SH-SY5Y (cell line): ENCODE data around the gene SNRPB2.

Source experiments
- GATA2 ChIP-seq: IDR thresholded peaks from 2 replicates; pipeline ENCODE4 v1.6.1; 2011; ENCODE audit warnings: mild to moderate bottlenecking, low read depth, low read length
- GATA3 ChIP-seq: IDR thresholded peaks from 2 replicates; pipeline ENCODE4 v1.6.1; 2011; ENCODE audit warnings: low read depth, mild to moderate bottlenecking, low read length, moderate library complexity

Gene SNRPB2

DNA sequence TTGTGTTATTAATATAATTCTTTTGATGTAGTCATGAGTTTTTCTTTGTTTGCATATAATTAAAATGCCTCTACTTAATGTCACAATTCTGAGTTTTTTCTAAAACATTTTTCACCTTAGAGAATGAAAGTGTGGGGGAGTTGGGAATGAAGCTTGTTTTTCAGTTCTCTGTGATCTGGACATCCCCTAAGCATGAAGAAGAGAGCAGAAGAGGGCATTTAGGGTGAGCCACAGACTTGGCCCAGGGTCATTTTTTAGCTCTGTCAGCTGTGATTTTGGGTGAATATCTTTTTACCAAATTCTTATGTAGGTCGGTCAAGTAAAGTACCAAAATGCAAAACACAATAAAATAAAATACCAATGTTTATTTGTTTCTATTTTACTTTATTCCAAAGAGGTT, 22.3 kb downstream of the SNRPB2 start:
- TF ChIP-seq GATA3 (no peak), GATA2 (no peak)

DNA sequence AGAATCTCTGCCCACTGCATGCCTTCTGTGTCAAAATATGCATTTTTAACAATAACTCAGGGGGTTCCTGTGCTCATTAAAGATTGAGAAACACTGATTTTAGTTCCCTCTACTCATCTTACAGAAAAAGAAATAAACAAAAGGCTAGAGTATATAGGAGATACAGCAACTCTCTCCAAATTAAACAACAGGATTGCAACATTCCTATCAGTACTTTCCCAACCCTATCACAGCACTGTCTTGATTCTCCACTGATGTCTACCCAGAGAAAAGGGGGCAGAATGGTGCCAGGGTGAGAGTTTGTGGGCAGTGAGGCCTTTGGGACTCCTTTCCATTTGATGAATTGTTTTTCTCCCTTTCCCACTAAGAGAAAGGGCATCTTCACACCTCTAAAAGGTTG, 23.1 kb downstream of the SNRPB2 start:
- no peak for TF ChIP-seq GATA2

DNA sequence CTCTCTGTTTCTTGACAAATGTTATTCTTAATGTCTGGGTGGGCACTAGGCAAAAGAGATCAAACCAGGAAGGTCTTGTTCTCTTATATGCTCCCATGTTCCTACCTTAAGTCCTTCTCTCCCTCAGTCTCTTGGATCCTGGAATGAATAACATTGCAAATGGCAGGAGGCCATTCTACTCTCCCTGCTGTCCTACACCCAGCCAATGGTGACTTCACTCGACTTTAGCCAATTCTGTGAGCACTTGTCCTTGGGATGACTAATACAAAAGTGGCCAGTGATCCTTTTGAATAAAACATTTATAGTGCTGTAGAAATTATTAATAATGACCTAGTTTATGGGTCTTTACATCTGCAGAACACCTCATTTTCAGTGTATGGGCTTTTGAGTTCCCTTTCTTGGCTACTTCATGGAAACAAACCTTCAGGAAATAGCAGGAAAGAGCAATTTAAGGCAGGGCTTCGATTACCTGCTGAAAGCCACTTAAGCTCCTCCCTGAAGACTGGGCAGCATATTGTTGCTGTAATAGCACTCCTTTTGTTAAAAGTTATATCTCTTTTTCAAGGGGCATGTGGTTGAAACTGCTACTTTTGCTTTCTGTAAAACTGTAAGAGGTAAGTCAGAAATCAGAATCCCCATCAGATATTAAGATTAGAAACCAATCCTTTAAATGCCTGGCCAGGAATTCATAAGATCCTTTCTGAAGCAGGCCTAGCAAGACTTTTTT, 28.8 kb downstream of the SNRPB2 start:
- TF ChIP-seq GATA3 (no peak), GATA2 (no peak)

DNA sequence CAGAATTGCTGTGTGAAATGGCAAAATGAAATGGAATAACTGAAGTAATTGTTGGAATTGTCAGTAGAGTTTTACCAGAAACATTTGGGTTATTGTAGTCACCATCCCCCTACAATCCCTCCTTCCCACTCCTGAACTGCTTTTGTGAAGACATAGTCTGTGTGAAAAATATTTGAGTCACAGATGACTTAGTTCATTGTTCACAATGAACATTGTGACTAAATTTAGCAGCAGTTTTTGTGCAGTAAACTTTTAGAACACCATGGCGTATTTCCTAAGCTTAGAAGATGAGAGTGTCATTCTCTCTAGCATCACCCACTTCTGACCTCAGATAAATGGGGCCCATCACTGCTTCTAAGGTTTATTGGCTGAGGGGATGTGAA, 29.3 kb downstream of the SNRPB2 start:
- TF ChIP-seq GATA3 (no peak), GATA2 (no peak)

DNA sequence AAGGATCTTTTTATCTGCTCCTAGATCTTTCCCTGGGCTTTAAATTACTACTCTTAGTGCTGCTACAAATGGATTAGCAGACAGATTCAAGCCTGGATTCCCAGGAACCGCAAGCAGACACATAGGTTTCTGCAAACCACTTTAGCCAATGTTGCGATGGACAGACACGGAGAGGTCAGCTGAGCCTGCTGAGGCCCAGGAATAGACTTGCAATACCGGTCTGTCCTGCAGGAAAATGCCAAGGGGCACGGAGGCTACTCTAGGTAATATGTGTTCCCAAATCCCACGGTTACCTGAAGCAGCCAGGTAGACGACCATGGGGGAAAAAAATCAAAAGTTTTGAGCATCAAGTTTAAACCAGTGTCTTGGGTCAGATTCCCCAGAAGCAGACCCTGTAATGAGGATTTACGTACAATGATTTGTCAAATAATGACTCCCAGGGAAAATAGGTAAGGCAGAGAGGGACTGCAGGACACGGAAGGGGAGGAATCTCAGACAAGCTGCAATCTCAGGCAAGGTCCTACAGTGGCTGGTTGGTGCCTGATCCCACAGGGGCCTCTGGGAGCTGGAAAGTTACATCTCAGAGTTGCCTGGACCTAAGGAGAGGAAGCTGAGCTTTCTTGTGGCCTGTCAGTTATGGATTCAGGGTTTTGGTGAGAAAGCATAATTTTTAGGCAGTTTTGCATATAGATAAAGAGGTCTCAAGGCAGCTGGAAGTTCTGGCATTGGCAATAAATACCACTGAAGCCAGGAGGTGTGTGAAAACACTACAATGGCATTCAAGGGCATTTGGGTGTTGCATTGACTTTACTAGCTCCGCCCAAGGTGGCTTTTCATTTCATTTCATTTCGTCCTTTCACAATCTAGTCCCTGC, 30.8 kb downstream of the SNRPB2 start:
- TF ChIP-seq GATA2 (no peak), GATA3 (no peak)

DNA sequence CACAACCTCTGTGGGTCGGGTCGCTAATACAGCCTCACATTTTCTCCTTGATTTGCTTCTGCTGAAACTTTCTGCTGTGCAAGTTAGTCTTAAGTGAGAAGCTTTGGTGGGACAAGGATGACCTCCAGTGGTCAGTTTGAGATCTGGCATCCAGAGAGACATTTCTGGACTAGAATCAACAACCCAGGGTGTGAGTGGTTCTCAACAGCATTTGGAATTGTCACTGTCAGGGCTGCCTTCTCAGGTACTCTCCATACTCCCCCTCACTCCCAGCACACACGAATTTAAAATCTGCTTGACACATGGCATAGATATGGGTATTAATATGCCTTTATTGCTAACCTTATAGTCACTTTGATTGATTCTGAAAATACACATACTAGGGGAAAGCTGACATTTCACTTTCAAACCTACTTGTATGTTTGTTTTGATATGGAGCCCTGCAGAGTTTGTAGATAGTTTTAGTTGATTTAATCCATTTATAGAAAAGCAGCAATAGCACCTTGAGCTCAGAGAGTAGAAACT, 31.5 kb downstream of the SNRPB2 start:
- no peak for TF ChIP-seq GATA2
- no peak for TF ChIP-seq GATA3

DNA sequence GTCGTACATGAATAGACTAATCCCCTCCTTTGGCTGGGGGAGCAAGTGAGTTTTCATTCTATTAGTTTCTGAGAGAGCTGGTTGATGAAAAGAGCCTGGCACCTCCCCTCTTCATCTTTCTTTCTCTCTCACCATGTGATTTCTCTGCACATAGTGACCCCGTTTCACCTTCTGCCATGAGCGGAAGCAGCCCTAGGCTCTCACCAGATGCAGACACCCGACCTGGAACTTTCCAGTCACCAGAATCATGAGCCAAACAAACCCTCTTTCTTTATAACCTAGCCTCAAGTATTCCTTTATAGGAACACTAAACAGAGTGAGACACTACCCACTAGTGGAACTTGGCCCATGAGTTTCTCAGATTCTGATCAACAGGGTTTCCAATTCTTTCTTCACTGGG, 34.7 kb downstream of the SNRPB2 start:
- TF ChIP-seq GATA2 (no peak), GATA3 (no peak)

DNA sequence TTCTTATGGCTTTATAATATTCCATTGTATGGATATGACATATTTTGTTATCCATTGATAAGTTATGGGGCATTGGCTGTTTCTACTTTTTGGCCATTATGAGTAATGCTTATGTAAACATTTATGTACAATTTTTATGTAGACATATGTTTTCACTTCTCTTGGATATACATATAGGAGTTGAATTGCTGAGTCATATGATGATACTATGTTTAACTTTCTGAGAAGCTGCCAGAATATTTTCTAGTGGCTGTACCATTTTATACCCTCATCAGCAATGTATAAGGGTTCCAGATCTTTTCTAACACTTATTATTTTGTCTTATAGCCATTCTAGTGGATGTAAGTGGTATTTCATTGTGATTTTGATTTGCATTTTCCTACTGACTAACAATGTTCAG, 41.4 kb downstream of the SNRPB2 start:
- TF ChIP-seq GATA3 (no peak), GATA2 (no peak)

DNA sequence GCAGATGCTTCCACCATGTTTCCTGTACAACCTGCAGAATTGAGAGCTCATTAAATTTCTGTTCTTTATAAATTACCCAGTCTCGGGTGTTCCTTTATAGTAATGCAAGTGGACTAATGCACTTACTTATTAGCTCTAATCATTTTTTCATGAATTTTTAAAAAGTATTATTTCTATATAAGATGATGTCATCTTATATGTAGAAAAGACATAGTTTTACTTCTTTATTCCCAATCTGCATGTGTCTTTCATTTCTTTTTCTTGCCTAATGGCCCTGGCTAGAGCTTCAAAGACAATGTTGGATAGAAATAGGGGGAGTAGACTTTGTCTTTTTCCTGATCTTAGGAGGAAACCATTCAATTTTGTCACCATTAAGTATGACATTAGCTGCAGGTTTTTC, 46.1 kb downstream of the SNRPB2 start:
- TF ChIP-seq GATA2 (no peak), GATA3 (no peak)

DNA sequence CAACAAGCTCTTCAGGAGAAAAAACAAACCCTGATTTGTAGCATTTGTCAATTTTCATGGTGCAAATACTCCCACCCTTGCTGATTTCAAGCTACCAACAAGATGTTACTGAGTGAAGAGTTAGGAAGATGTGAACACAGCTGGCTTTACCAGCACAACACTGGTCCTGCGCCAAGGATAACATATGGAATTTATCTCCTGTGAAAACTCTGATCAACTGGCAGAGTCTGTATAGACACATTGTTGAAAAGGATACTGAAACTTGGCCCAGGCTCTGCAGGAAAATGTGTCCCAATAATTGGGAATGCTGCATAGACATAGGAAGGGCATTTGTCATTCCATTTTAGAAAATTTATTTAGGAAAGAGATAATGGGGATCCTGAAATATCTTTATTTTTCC, 47.3 kb downstream of the SNRPB2 start:
- TF ChIP-seq GATA2 (no peak), GATA3 (no peak)

DNA sequence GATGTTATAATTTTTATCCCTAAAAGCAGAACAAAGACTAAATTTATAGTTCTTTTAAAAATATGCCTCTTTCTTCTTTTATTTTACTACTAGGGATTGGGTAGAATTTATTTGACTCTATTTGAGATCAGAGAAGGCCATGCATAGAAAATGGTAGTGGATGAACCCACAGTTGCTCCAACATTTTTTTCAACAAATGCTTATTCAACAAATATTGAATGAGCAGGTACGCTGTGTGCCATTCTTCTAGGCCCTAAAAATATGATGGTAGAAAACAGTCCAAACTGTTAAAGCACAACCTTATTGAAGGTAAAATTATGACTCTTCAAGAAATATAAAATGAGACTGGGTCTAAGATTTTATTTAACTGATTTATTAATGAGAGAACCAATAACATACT, 48.3 kb downstream of the SNRPB2 start:
- TF ChIP-seq GATA2 = no peak
- TF ChIP-seq GATA3 = no peak

DNA sequence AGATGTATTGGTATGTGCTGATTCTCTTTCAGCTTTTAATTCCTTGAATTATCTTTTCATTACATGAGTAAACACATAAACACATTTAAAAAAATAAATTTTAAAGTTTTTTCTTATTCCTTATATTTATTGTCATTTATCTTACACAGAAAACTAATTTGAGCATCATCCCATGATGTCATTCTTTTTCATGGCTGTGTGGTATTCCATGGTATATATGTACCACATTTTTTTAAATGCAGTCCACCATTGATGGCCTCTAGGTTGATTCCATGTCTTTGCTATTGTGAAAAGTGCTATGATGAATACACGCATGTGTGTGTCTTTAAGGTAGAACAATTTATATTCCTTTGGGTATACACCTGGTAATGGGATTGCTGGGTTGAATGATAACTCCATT, 51.7 kb downstream of the SNRPB2 start:
- TF ChIP-seq GATA3 = no peak
- no peak for TF ChIP-seq GATA2

DNA sequence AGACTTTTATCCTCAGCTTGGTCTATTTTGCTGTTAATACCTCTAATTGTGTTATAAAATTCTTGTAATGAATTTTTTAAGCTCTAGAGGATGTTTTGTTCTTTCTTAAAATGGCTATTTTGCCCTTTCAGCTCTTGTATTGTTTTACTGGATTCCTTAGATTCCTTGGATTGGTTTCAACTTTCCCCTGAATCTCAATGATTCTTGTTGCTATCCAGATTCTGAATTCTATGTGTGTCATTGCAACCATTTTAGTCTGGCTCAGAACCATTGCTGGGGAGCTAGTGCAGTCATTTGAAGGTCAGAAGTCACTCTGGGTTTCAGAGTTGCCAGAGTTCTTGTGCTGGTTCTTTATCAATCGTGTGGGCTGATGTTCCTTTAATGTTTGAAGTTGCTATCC, 55.4 kb downstream of the SNRPB2 start:
- no peak for TF ChIP-seq GATA3
- TF ChIP-seq GATA2 = no peak
